GM18858 (cell line): ENCODE measurements around the gene PDS5A.
"Not testable (repeated sequence)": the region's sequence is repeated elsewhere in the genome, so short reads cannot be mapped to it uniquely, and the experiment has no call there.

ENCODE experiments used
- ATAC-seq: cut with Tn5 transposase; IDR thresholded peaks from one replicate; pipeline ENCODE4 v1.9.1; 2021; ENCODE audit not compliant: unreplicated experiment

PDS5A gene

GRCh38 chr4:39963656-39964055, 14.1 kb downstream of the PDS5A start:
- ATAC-seq, result no peak

- ATAC-seq, result no peak
These were observed 16.3 kb downstream of the PDS5A start for GRCh38 chr4:39961311-39961877.

- ATAC-seq, result no peak
These were observed 26.7 kb downstream of the PDS5A start for GRCh38 chr4:39950861-39951481.

DNA sequence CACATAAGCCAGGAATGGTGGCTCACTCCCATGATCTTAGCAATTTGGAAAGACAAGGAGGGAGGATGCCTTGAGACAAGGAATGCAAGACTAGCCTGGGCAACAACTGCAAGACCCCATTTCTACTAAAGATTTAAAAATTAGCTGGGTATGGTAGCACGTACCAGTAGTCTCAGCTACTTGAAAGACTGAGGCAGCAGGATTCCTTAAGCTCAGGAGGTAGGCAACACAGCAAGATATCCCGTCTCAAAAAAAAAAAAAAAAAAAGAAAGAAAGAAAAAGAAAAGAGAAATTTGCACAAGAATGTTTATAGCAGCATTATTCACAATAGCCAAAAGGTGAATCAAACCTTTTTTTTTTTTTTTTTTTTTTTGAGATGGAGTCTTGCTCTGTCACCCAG, 29.7 kb downstream of the PDS5A start:
- no peak for ATAC-seq

DNA sequence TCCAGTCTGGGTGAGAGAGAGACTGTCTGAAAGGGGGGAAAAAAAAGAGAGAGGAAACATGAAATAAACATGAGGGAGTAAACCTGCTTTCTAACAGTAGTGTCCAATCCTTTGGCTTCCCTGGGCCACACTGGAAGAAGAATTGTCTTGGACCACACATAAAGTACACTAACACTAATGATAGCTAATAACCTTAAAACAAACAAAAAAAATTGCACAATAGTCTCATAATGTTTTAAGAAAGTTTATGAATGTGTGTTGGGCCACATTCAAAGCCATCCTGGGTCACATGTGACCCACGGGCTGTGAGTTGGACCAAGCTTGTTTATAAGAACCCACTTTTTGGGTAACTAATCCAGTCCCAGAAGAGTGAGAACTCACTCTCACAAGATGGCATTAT, 30.3 kb downstream of the PDS5A start:
- ATAC-seq, result no peak

DNA sequence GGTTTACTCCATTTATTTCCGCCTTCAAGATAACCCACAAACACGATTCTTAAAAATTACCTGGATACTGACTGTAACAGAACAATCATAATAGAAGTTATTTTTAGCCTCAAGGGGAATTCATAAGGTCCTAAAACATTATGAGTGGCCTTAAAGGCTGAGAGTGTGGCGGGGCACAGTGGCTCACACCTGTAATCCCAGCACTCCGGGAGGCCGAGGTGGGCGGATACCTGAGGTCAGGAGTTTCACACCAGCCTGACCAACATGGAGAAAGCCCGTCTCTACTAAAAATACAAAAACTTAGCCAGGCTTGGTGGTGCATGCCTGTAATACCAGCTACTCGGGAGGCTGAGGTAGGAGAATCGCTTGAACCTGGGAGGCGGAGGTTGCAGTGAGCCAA, 33.5 kb downstream of the PDS5A start:
- ATAC-seq, result not testable (repeated sequence)

- ATAC-seq, result no peak
These were observed 35.2 kb downstream of the PDS5A start for GRCh38 chr4:39942507-39942906.

- no peak for ATAC-seq
These were observed 36.0 kb downstream of the PDS5A start for GRCh38 chr4:39941682-39942217.

DNA sequence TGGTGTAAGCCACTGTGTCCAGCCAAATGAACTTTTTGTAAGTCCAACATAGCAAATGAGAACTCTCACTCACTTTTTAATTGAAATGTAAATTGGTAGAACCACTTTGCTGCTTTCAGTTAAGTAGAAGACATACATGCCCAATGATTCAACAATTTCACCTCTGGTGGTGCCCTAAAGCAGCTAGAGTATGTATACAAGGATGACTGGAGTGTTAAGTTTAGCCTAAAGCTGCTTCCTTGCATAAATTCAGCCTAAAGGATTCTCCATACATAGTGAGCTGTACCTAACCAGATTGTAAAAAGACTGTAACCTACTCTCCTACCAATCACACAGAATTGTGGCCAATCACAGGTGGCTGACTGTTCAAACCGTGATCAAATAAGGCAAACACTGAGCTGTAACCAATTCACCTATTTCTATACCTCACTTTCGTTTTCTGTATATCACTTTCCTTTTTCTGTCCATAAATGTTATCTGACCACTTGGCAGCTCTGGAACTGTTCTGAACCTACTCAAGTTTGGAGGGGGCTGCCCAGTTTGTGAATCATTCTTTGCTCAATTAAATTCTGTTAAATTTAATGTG, 39.9 kb downstream of the PDS5A start:
- peak; percentile 48 for ATAC-seq

DNA sequence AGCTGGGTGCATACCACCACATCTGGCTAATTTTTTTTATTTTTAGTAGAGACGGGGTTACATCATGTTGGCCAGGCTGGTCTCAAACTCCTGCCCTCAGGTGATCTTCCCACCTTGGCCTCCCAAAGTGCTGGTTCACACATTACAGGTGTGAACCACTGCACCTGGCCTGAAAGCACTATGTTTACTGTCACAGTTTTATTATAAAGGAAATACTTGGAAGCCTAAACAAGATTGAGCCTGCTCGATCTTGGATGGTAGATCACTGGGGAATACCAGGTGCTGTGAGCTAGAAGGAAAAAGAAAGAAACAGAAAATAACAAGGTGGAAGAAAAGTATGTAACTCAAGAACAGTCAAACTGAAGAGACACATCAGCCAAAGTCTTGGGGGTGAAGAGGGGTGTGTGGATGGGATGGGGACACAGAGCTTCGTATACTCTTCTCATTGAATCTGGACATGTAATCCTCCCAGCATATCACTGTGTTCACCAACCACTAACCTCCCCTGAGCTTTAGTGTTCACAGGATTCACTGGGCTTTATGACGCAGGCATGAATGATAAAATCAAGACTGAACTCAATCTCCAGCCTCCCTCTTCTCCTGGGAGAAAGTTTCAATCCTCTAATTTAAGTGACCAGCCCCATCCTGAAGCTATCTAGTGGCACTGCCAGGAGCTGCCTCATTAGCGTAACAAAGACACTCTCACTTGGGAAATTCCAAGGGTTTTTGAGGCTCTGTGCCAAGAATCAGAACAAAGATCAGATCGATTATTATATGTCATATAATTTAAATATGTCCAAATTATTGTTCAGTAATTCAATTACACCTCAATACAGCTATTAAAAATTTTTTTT, 40.9 kb downstream of the PDS5A start:
- no peak for ATAC-seq

- ATAC-seq, result no peak
These were observed 43.8 kb downstream of the PDS5A start for GRCh38 chr4:39933671-39934590.

GRCh38 chr4:39932776-39933402, 44.8 kb downstream of the PDS5A start:
- ATAC-seq, result no peak

GRCh38 chr4:39931441-39931901, 46.2 kb downstream of the PDS5A start:
- ATAC-seq, result peak; percentile 34

GRCh38 chr4:39928538-39928937, 49.2 kb downstream of the PDS5A start:
- no peak for ATAC-seq

- no peak for ATAC-seq
These were observed 53.7 kb downstream of the PDS5A start for GRCh38 chr4:39924014-39924413.

- ATAC-seq, result no peak
These were observed 55.3 kb downstream of the PDS5A start for GRCh38 chr4:39922399-39922798.

DNA sequence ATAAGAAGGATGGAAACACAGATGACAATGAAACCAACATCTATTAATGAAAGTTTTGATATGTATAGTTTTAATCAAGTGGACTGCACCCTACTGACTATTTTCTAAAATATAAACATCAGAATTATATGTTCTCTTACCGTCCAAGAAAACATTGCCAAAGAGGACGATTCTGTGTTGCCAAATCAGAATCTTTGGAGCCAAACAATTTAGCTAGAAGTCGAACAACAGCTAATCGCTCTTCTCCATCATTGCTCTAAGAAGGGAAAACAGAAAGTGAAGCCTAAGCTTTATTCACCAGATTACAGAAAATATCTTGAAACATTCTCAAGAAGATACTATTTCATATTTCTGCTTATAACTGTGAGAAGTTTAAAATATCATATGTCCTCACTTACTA, 64.2 kb downstream of the PDS5A start:
- no peak for ATAC-seq

DNA sequence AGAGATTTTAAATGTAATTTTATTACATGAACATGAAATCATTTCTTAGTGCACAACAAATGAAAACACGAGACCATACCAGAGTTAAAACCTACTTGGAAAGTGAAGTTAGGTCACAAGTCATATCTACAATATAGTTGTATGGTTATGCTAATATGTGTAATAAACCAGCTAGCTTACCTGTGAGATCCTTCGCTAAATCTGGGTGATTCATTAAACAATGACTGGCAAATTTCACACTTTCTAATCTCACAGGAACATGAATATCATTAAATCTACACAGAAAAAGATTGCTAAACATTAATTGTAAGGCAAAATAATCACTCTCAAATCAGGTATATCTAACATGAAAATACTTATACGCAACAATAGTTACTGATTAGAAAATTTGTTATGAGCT, 67.6 kb downstream of the PDS5A start:
- no peak for ATAC-seq

- no peak for ATAC-seq
These were observed 69.4 kb downstream of the PDS5A start for GRCh38 chr4:39908284-39908683.

GRCh38 chr4:39905656-39906055, 72.1 kb downstream of the PDS5A start:
- ATAC-seq, result no peak
